Breast epithelium (tissue), 4 donors: Measurements from ENCODE around the gene DDT. TPM values are rescaled to one million over a fixed set of nuclear protein-coding genes. Genes with fewer than 3 reads are reported as not detected.

Experiments
- DNase-seq, 2 donors: peaks; one replicate each; pipeline ENCODE4 v3.0.0-alpha.2; 2019; ENCODE audit warnings: low spot score in 2 of 2
- H3K27ac ChIP-seq, 2 donors: fragments of 200-600 bp; sonication (generic) in 1 of 2; one replicate each; pipeline ENCODE4 v1.5.1; 2016 to 2019; ENCODE audit warnings: mild to moderate bottlenecking in 1 of 2
- H3K27me3 ChIP-seq, 2 donors: fragments of 200-600 bp; sonication (generic) in 1 of 2; one replicate each; pipeline versions ENCODE4 v1.5.1 to v1.6.0; 2017 to 2019; ENCODE audit warnings: control low read depth in 1 of 2, mild to moderate bottlenecking in 1 of 2
- H3K36me3 ChIP-seq: fragments of 200-600 bp; one replicate; pipeline ENCODE4 v1.5.1; 2019
- H3K4me1 ChIP-seq, 2 donors: fragments of 200-600 bp; sonication (generic); one replicate each; pipeline ENCODE4 v1.5.1; 2016 to 2019; ENCODE audit warnings: control low read depth in 1 of 2
- H3K4me3 ChIP-seq, 3 donors: fragments of 200-600 bp; sonication (generic); 1 replicate in 2 of 3; 2 replicates in 1 of 3; pipeline ENCODE4 v1.5.1; 2016 to 2019; ENCODE audit warnings: mild to moderate bottlenecking in 3 of 3, moderate library complexity in 2 of 3
- H3K9me3 ChIP-seq, 2 donors: fragments of 200-600 bp; sonication (generic) in 1 of 2; one replicate each; pipeline ENCODE4 v1.5.1; 2016 to 2019; ENCODE audit warnings: control low read depth in 1 of 2
- POLR2A ChIP-seq: fragments of 450-650 bp; IDR thresholded peaks from one replicate; pipeline ENCODE4 v1.6.1; 2016; ENCODE audit warnings: antibody characterized with exemption, mild to moderate bottlenecking, moderate library complexity
- POLR2AphosphoS5 ChIP-seq, 3 donors: sonication (generic); formaldehyde crosslinking; IDR thresholded peaks; one replicate each; pipeline ENCODE4 v1.6.1; 2017; ENCODE audit warnings: antibody characterized with exemption in 3 of 3
- intact Hi-C: fragments of 100-400 bp; cut with DNase I; formaldehyde crosslinking; loops from one replicate; pipeline ENCODE4 v1.15.1; 2023; ENCODE audit warnings: low total_unique reads
- total RNA-seq, 3 donors: library from RNA; depleted of rRNA; stranded (reverse); fragments of >200 nt; gene quantifications; one replicate each; pipeline ENCODE4 v1.1.0, GENCODE V29; 2016
- TF ChIP-seq, protein P1 (sequence below), 3 donors: fragments of 450-650 bp; IDR thresholded peaks; one replicate each; pipeline ENCODE4 v1.5.1; 2016 to 2017; ENCODE audit warnings: antibody characterized with exemption in 3 of 3, mild to moderate bottlenecking in 3 of 3, moderate library complexity in 3 of 3

Gene DDT
- total RNA-seq, 3 donors from 2014 or later = 122 to 146 (median 136) TPM

DNA sequence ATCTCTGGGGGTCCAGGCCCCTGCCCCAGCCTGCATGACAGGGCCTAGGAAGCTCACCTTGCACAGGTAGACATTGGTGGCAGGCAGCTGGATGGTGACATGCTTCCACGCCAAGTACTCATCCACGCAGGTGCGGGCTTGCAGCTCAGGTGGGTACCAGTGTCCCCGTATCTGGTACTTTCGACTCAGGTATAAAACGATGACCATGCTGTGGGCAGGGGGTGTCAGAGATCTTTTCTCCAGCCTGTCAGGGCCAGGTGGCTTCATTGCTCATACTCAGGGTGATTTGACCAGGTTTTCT, 32.6 kb upstream of the DDT start:
- no peaks in the 10 kb centered on the region for H3K9me3 ChIP-seq
- intact Hi-C loops = no loop called here
- H3K36me3 ChIP-seq = no peaks in the 10 kb centered on the region
- TF ChIP-seq, protein P1, sequence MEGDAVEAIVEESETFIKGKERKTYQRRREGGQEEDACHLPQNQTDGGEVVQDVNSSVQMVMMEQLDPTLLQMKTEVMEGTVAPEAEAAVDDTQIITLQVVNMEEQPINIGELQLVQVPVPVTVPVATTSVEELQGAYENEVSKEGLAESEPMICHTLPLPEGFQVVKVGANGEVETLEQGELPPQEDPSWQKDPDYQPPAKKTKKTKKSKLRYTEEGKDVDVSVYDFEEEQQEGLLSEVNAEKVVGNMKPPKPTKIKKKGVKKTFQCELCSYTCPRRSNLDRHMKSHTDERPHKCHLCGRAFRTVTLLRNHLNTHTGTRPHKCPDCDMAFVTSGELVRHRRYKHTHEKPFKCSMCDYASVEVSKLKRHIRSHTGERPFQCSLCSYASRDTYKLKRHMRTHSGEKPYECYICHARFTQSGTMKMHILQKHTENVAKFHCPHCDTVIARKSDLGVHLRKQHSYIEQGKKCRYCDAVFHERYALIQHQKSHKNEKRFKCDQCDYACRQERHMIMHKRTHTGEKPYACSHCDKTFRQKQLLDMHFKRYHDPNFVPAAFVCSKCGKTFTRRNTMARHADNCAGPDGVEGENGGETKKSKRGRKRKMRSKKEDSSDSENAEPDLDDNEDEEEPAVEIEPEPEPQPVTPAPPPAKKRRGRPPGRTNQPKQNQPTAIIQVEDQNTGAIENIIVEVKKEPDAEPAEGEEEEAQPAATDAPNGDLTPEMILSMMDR (IDR thresholded peaks at IDR 0.05) = no peak
- TF ChIP-seq POLR2A (no peak), POLR2AphosphoS5 (IDR thresholded peaks at IDR 0.05) (no peak)
- peaks cover 0 to 7% of the 10 kb centered on the region in 2 donors for H3K4me1 ChIP-seq
- H3K27ac ChIP-seq = peak overlapping the region in 1 of 2 donors; percentile 56
- DNase-seq = no peak
- H3K27me3 ChIP-seq = no peaks in the 10 kb centered on the region
- H3K4me3 ChIP-seq = no peak overlapping the region

- no peak for DNase-seq
- no peak overlapping the region for H3K27ac ChIP-seq
- intact Hi-C loops = no loop called here
These were observed 32.1 kb upstream of the DDT start for GRCh38 chr22:24006207-24006913.

GRCh38 chr22:24005201-24005600, 31.0 kb upstream of the DDT start, which contains the start of gene GSTT4:
Gene GSTT4 (minus strand): TSS chr22:24005453. CDS start chr22:24005356, 97 bp downstream.
- DNase-seq = no peak
- Histone ChIP-seq H3K27ac (peak within 1 kb of the TSS; percentile 44 to 59), H3K27me3 (no peaks in the 10 kb centered on the region), H3K9me3 (no peaks in the 10 kb centered on the region), H3K4me1 (peaks cover 0 to 7% of the 10 kb centered on the region in 2 donors), H3K36me3 (no peaks in the 10 kb centered on the region), H3K4me3 (no peak within 1 kb of the TSS)
- TF ChIP-seq, protein P1 (IDR thresholded peaks at IDR 0.05) = no peak
- TF ChIP-seq POLR2A = no peak
- no peak for TF ChIP-seq POLR2AphosphoS5 (IDR thresholded peaks at IDR 0.05)
- intact Hi-C loops = no loop called here

More at GRCh38 chr22:24006207-24006913, 32.1 kb upstream of the DDT start:
- H3K9me3 ChIP-seq = no peaks in the 10 kb centered on the region
- no peaks in the 10 kb centered on the region for H3K36me3 ChIP-seq
- no peak overlapping the region for H3K4me3 ChIP-seq
- TF ChIP-seq, protein P1 (IDR thresholded peaks at IDR 0.05) = no peak
- TF ChIP-seq POLR2AphosphoS5 (IDR thresholded peaks at IDR 0.05) (no peak), POLR2A (no peak)
- H3K27me3 ChIP-seq = no peaks in the 10 kb centered on the region
- H3K4me1 ChIP-seq = peaks cover 0 to 7% of the 10 kb centered on the region in 2 donors

DNA sequence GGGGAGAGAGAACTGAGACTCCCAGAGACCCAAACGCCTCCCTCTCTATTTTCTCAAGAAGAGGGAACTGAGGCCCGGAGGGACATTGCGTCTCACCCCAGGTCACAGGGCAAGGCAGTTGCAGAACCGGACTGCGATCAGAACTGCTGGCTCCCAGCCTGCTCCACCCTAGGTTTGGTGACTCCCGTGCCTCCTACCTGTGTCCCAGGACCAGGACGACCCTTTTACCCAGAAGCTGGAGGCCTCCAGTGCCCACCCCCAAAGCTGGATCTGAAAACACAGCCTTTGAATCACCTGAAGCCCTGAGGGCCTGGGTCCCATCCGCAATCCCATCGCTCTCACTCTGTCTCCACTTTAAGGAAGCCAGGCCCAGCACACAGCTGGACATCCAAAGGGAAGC, 29.6 kb upstream of the DDT start:
- H3K4me1 ChIP-seq = peaks cover 0 to 7% of the 10 kb centered on the region in 2 donors
- intact Hi-C loops = no loop called here
- no peak for DNase-seq
- no peaks in the 10 kb centered on the region for H3K27me3 ChIP-seq
- H3K36me3 ChIP-seq = no peaks in the 10 kb centered on the region
- H3K9me3 ChIP-seq = no peaks in the 10 kb centered on the region
- TF ChIP-seq, protein P1 (IDR thresholded peaks at IDR 0.05) = no peak
- TF ChIP-seq POLR2AphosphoS5 (IDR thresholded peaks at IDR 0.05) (no peak), POLR2A (no peak)
- no peak overlapping the region for H3K27ac ChIP-seq
- H3K4me3 ChIP-seq = no peak overlapping the region

DNA sequence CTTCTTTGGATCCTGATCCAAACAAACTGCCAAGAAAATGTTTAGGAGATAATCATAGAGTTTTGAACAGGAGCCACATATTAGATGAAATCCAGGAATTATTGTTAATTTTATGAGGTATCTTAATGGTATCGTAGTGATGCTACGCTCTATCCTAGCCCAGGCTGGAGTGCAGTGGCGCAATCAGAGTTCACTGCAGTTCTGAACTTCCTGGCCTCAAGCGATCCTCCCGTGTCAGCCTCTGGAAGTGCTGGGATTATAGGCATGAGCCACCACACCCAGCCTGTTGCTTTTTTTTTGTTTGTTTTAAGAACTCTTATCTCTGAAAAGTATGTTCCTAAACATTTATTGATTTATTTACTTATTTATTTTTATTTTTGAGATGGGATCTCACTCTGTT, 28.6 kb upstream of the DDT start:
- intact Hi-C loops = no loop called here
- DNase-seq = no peak
- no peaks in the 10 kb centered on the region for H3K36me3 ChIP-seq
- TF ChIP-seq POLR2A (no peak), POLR2AphosphoS5 (IDR thresholded peaks at IDR 0.05) (no peak)
- TF ChIP-seq, protein P1 (IDR thresholded peaks at IDR 0.05) = no peak
- no peaks in the 10 kb centered on the region for H3K27me3 ChIP-seq
- no peaks in the 10 kb centered on the region for H3K9me3 ChIP-seq
- H3K27ac ChIP-seq = no peak overlapping the region
- H3K4me1 ChIP-seq = peaks cover 0 to 7% of the 10 kb centered on the region in 2 donors
- no peak overlapping the region for H3K4me3 ChIP-seq
